Putamen (tissue), 1 donor: Measurements from ENCODE around the gene TNFRSF14.

Experiments used
- DNase-seq: peaks from one replicate; pipeline ENCODE4 v3.0.0-alpha.2; 2016; ENCODE audit warnings: low spot score

TNFRSF14 gene

GRCh38 chr1:2588661-2589430 lies 32.7 kb downstream of the TNFRSF14 start:
- DNase-seq, result no peak

- DNase-seq, result no peak
Observed at GRCh38 chr1:2589431-2590232, 33.5 kb downstream of the TNFRSF14 start.

GRCh38 chr1:2590233-2591141 lies 34.3 kb downstream of the TNFRSF14 start:
- no peak for DNase-seq

- no peak for DNase-seq
Observed at GRCh38 chr1:2591233-2591580, 35.0 kb downstream of the TNFRSF14 start.

GRCh38 chr1:2591581-2592261 lies 35.5 kb downstream of the TNFRSF14 start:
- DNase-seq, result no peak

- no peak for DNase-seq
Observed at GRCh38 chr1:2592672-2593071, 36.5 kb downstream of the TNFRSF14 start.

- DNase-seq, result no peak
Observed at GRCh38 chr1:2593251-2593878, 37.2 kb downstream of the TNFRSF14 start.

GRCh38 chr1:2594001-2594640 lies 38.0 kb downstream of the TNFRSF14 start:
- no peak for DNase-seq

GRCh38 chr1:2594641-2595131 lies 38.5 kb downstream of the TNFRSF14 start:
- DNase-seq, result no peak

- DNase-seq, result no peak
Observed at GRCh38 chr1:2595261-2595811, 39.2 kb downstream of the TNFRSF14 start.

- no peak for DNase-seq
Observed at GRCh38 chr1:2595812-2596529, 39.8 kb downstream of the TNFRSF14 start.

GRCh38 chr1:2596530-2597333 lies 40.6 kb downstream of the TNFRSF14 start:
- DNase-seq, result no peak

- DNase-seq, result no peak
Observed at GRCh38 chr1:2597441-2598328, 41.5 kb downstream of the TNFRSF14 start.

GRCh38 chr1:2598329-2598931 lies 42.3 kb downstream of the TNFRSF14 start:
- DNase-seq, result no peak

- DNase-seq, result no peak
Observed at GRCh38 chr1:2601721-2602303, 45.6 kb downstream of the TNFRSF14 start.

GRCh38 chr1:2602311-2602835 lies 46.2 kb downstream of the TNFRSF14 start:
- no peak for DNase-seq
